Measurements from ENCODE around the gene GNAI1.

GNAI1 gene

GRCh38 chr7:80253237-80253636 lies 118.6 kb downstream of the GNAI1 start:
- DNase-seq (ENCODE audit: low read depth in 2 of 2): no peak

GRCh38 chr7:80253653-80254052 lies 119.0 kb downstream of the GNAI1 start:
- DNase-seq (ENCODE audit: low read depth in 2 of 2): no peak

- DNase-seq (ENCODE audit: low read depth in 2 of 2): no peak
Observed at GRCh38 chr7:80255656-80256055, 121.0 kb downstream of the GNAI1 start.

DNA sequence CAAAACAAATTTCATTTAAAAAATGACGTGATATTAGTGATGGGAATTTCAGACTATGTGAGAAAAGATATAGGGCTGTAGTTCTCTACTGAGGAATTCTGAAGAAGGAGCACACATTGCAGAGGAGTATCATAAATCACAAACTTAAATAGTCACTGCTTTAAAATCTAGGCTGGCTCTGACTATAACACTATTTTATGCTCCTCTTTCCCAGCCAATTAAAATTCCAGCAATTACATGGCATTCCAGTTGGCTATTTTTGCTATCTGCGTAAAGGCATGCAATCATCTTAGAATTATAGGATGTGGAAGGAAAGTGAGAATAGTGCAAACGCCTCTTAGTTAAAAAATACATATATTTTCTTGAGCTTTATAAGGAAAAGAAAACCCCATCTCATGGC lies 123.1 kb downstream of the GNAI1 start:
- DNase-seq (ENCODE audit: low read depth in 2 of 2): no peak

DNA sequence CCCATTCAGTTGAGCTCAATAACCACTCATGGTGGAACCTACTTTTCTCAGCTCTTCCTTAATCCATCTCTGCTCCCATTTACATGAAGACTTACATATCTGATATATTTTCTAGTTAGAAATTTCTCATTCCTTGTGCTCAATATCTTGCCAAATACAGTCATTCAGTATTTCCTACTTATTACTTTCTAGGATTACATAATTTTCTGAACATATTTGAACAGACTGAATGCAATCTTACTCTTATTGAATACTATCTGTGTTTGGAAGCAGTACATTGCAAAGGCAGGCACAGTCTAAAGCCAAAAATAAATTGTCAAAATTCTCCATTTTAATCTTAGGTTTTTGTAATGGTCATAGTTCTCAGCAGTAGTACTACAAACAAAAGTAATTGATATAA lies 126.0 kb downstream of the GNAI1 start:
- DNase-seq (ENCODE audit: low read depth in 2 of 2): no peak

DNA sequence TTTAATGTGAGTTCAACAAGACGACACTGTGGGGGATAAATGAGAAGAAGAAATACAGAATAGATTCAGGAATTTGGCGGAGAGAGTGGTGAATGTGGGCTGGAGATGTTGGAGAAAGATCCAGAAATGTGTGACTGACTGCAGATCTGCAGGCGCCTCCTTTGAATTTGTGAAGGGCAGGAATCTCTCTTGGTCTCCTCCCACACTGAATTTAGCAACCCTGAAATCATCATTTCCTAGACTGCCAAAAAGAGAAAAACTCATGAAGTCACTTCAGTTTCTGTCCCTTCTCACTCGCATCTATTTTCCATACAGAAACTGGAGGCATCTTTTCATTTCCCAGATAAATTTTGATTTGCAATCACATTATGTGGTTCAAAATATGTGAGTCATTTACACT lies 128.7 kb downstream of the GNAI1 start:
- no peak for DNase-seq (ENCODE audit: low read depth in 2 of 2)

DNA sequence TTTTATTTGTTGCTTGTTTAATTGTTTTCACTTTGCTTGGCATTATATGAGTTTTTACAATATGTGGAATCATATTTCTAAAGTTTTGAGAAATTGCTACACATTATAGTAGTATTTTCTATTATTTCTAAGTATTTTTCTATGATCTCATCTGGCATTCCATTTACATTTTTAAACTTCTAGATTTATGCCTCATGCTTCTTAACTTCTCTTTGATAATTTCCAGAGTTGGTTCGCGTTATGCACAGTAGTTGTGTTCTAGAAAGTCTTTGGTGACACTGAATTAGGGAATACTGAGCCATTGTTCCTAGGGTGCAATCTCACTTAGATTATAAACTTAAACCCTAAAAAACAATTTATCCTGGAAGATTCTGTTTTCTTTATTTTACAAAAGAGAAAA lies 129.2 kb downstream of the GNAI1 start:
- DNase-seq (ENCODE audit: low read depth in 2 of 2): no peak

- DNase-seq (ENCODE audit: low read depth in 2 of 2): no peak
Observed at GRCh38 chr7:80264769-80265495, 130.3 kb downstream of the GNAI1 start.

DNA sequence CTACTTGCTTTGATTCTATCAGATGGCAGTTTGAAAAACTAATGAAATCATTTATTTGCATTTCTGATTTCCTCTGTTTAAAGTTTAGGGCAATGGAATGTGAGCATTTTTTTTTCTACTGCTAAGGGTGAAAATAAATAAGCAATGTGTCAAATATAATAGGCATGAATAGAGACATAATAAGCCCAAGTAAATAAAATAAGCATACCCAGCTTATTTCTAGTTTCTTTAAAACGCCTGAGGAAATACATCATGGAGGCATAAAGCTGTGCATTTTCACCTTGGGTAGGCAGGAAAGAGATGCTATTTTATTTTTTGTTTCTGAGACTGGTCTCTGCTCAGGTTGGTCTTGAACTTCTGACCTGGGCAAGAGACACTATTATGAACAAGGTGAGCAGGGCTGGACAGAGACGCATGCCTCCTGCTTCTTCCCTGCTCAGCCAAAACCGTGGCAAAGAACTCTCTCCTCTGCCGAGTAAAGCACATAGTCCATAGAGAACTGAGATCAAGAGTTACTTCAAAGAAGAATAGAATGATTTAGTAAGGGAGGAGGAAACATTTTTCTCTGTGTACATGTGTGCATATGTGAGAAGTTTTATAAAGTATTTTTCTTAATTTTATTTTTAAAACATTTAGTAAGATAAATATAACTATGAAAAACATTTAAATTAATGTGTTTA lies 138.1 kb downstream of the GNAI1 start:
- DNase-seq (ENCODE audit: low read depth in 2 of 2): no peak

DNA sequence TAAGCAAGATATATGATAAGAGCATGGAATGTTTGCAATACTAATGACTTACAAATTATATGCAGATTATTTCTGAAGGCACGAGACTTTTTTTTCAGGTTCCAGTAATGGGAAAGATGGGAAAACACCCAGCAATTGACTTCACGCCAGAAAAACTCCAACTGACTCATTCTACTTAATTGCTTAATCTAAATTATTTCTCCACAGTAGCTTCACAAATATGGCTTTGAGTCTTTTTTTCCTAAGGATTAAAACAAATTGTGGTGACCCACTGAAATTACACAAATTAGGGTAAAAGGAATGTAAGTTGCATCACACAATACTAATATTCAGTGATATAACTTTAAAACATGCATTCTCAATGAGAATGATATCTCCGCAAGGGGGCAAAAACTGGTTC lies 138.7 kb downstream of the GNAI1 start:
- no peak for DNase-seq (ENCODE audit: low read depth in 2 of 2)

- no peak for DNase-seq (ENCODE audit: low read depth in 2 of 2)
Observed at GRCh38 chr7:80275192-80275605, 140.6 kb downstream of the GNAI1 start.
